Activated naive CD4-positive, alpha-beta T cell treated with anti-CD3 and anti-CD28 coated beads, Interleukin-2, amount 50 U/mL, for 72 hours (primary cell): Measurements from ENCODE around the gene GRAMD2A. TPM values are rescaled to one million over a fixed set of nuclear protein-coding genes. Genes with fewer than 3 reads are reported as not detected.

Experiments
- ATAC-seq, 2 donors: fragments of 150-1000 bp; cut with Tn5 transposase; 2 replicates each; pipeline ENCODE4 v1.10.0; 2021; ENCODE audit warnings: mild to moderate bottlenecking in 2 of 2, moderate library complexity in 2 of 2
- DNase-seq, 2 donors: peaks; one replicate each; pipeline ENCODE4 v3.0.0; 2021 to 2022; ENCODE audit warnings: low spot score in 2 of 2
- H3K27ac Mint-ChIP-seq, 2 donors: one replicate each; pipeline ENCODE4 v1.8.0; 2022; ENCODE audit warnings: mild to moderate bottlenecking in 2 of 2, mixed read lengths in 2 of 2
- H3K36me3 Mint-ChIP-seq, 2 donors: one replicate each; pipeline ENCODE4 v1.8.0; 2022; ENCODE audit warnings: mixed read lengths in 2 of 2
- H3K9me3 Mint-ChIP-seq, 2 donors: one replicate each; pipeline ENCODE4 v1.8.0; 2022; ENCODE audit warnings: mixed read lengths in 2 of 2
- total RNA-seq, 2 donors: library from RNA; stranded (reverse); gene quantifications; one replicate each; pipeline ENCODE4 v1.2.3, GENCODE V29; 2022

Gene GRAMD2A
- not detected for total RNA-seq

DNA sequence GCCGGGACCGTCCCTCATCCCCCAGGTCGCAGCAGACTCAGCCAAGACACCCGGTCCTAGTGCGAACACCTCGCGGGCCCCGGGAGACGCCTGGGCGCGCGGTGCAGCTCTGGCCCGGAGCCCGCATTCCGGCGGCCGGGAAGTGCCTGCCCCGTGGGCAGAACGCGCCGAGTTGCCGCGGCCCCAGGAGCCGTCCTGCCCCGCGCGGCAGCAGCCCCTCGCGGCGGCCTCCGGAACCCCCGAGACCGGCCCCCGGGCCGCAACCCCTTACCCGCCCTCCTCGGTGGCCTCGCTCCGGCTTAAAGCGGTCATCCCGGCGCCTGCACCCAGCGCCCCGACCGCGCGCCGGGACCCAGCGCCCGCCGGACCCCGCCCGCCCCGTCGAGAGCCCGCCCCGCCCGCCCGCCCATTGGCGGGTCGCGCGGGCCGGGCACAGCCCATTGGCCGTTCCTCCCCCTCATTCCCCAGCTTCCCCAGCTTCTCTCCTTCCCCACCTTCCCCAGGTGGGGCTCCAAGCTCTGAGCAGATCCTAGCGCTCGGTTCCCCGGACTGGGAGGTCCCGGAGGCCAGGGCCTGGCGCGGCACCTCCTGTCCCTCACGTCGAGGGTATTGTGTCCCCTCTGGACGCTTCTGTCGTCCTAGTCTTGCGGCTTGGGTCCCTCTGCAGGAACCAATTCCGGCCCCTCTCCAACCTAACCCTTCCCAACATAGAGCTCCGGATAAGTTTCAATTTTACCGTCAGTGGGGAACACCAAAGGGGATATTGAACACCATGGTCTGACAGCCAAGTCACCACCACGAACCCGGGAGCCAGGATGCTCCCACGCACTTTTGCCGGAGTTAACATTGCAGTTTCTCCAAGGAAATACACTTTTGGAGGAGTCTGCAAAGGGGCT is at the start of gene GRAMD2A:
Gene GRAMD2A (minus strand): TSS at position 328 of the 896 bp plus-strand sequence.
- ATAC-seq (peak; percentile 42 to 43), DNase-seq (peak in 1 of 2 donors; percentile 45)
- Mint-ChIP-seq H3K9me3 (no peaks in the 10 kb centered on the region), H3K36me3 (peaks cover 12 to 19% of the 10 kb centered on the region in 2 donors), H3K27ac (peak within 1 kb of the TSS; percentile 60 to 98)

- H3K36me3 Mint-ChIP-seq: peaks cover 5 to 19% of the 10 kb centered on the region in 2 donors
- ATAC-seq (no peak), DNase-seq (no peak)
- H3K27ac Mint-ChIP-seq: peak overlapping the region; percentile 19 to 29
- H3K9me3 Mint-ChIP-seq: no peaks in the 10 kb centered on the region
These were observed 45.3 kb upstream of the GRAMD2A start for GRCh38 chr15:72242775-72243370.

DNA sequence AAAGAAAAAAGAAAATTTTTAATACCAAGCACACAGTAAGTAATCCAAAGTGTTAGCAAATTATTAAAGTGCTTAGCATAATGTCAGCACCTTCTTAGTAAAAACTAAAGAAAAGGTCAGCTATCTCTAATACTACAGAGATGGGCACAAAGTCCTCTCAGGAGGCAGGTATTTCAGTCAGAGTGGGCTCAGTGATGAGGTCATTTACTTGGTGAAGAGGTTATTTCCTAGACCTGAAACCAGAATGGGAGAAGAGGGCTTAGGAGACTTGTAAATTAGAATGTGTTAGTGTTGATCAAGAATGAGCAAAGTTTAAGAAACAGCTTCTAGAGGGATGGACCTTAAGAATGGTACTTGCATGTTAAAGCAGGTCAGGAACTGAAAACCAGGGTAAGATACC is 42.1 kb upstream of the GRAMD2A start:
- no peaks in the 10 kb centered on the region for H3K9me3 Mint-ChIP-seq
- no peak for DNase-seq
- no peak for ATAC-seq
- H3K36me3 Mint-ChIP-seq: peaks cover 5 to 18% of the 10 kb centered on the region in 2 donors
- H3K27ac Mint-ChIP-seq: no peak overlapping the region

- no peaks in the 10 kb centered on the region for H3K9me3 Mint-ChIP-seq
- DNase-seq (no peak), ATAC-seq (no peak)
- peaks cover 0 to 7% of the 10 kb centered on the region in 2 donors for H3K36me3 Mint-ChIP-seq
- H3K27ac Mint-ChIP-seq: no peak overlapping the region
These were observed 41.0 kb upstream of the GRAMD2A start for GRCh38 chr15:72238586-72238985.

- ATAC-seq: peak; percentile 19 to 34
- Mint-ChIP-seq H3K36me3 (peaks cover 0 to 7% of the 10 kb centered on the region in 2 donors), H3K9me3 (no peaks in the 10 kb centered on the region), H3K27ac (peak overlapping the region; percentile 78 to 93)
- DNase-seq: no peak
These were observed 40.3 kb upstream of the GRAMD2A start for GRCh38 chr15:72237853-72238224.

GRCh38 chr15:72237029-72237852 is 39.7 kb upstream of the GRAMD2A start:
- H3K36me3 Mint-ChIP-seq: peaks cover 0 to 7% of the 10 kb centered on the region in 2 donors

DNA sequence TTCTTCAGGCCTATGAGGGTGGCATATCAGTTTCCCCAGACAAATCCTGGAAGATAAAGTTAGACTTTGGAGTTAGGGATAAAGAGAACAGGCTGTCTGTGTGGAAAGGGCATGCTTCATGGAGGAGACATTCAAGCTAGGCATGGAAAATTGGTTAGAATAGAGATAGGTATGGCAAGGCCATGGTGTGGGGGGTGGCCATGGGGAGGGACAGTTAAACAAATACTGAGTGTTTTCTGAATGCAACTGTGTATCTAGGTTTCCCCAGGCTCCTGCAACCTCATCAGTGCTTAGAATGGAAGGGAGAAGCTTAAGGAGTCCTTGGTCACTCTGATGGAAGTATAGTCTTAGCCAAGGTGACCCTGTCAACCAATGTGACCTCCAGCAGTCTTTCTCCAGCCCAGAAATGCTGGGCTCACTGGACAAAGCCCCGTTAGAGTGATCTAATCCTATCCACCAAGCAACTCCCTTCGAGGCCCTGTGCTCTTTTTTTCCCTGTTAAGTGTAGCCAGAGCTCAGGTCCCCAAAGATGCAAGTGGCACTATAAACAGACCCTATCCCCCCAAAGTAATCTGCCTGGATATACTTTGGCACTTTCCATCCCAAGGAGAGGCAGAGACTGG is 38.9 kb upstream of the GRAMD2A start:
- DNase-seq: no peak

More at GRCh38 chr15:72237029-72237852, 39.7 kb upstream of the GRAMD2A start:
- Mint-ChIP-seq H3K9me3 (no peaks in the 10 kb centered on the region), H3K27ac (peak overlapping the region; percentile 78 to 93)
- ATAC-seq (peak; percentile 98), DNase-seq (peak; percentile 77 to 86)

GRCh38 chr15:72235298-72235697 is 37.7 kb upstream of the GRAMD2A start:
- Mint-ChIP-seq H3K36me3 (peaks cover 9 to 14% of the 10 kb centered on the region in 2 donors), H3K9me3 (no peaks in the 10 kb centered on the region), H3K27ac (no peak overlapping the region)
- DNase-seq: no peak
- ATAC-seq: no peak

More for the DNA sequence above, 38.9 kb upstream of the GRAMD2A start:
- H3K27ac Mint-ChIP-seq: peak overlapping the region; percentile 78 to 93
- ATAC-seq: no peak
- H3K36me3 Mint-ChIP-seq: peaks cover 3 to 10% of the 10 kb centered on the region in 2 donors
- H3K9me3 Mint-ChIP-seq: no peaks in the 10 kb centered on the region

GRCh38 chr15:72233769-72234168 is 36.2 kb upstream of the GRAMD2A start:
- peaks cover 21 to 23% of the 10 kb centered on the region in 2 donors for H3K36me3 Mint-ChIP-seq
- H3K9me3 Mint-ChIP-seq: no peaks in the 10 kb centered on the region
- DNase-seq: no peak
- H3K27ac Mint-ChIP-seq: no peak overlapping the region
- ATAC-seq: no peak

GRCh38 chr15:72231833-72232478 is 34.4 kb upstream of the GRAMD2A start:
- Mint-ChIP-seq H3K36me3 (peaks cover 29 to 40% of the 10 kb centered on the region in 2 donors), H3K27ac (peak overlapping the region; percentile 91 to 96), H3K9me3 (no peaks in the 10 kb centered on the region)
- ATAC-seq (no peak), DNase-seq (peak in 1 of 2 donors; percentile 29)

DNA sequence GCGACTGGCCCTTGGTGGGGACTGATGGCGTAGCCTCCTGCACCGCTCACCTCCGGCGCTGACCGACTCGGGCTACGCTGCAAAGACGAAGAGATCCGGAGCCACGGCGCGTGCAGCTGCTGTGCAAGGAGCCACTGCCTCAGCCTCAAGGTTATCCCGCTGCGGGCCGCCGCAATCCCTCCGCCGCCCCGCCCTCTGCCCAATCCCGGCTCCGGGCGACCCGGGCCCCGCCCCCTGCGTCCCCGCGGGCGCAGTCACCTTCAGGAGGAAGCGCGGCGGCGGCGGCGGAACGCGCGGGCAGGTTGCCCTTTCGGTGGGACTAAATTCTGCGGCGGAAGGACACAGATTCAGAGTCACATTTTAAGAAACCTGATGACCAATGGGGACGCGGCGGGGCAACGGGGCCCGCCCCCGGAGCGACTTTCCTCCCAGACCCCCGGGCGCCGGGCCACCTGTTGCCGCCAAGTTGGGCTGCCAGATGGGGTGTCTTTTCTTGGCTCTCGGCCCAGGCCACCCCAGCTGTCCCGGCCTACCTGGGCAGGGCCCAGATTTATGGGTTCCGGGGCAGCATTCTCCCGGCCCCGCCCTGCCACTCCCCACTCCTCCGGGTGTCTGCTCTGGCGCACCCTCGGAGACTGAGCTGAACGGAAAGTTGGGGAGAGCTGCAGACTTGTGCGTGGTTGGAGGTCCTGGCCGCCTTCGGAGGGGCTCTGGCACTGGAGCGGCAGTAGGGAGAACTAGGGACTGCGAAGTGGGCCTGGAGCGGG is 33.7 kb upstream of the GRAMD2A start, which contains the start of gene PKM:
Gene PKM (minus strand): TSS at position 125 of the 767 bp plus-strand sequence. CDS start 12,093 bp downstream, outside the sequence.
- peak; percentile 51 to 63 for ATAC-seq
- H3K9me3 Mint-ChIP-seq: no peaks in the 10 kb centered on the region
- H3K36me3 Mint-ChIP-seq: peaks cover 29 to 45% of the 10 kb centered on the region in 2 donors
- peak within 1 kb of the TSS; percentile 91 to 99 for H3K27ac Mint-ChIP-seq
- peak; percentile 98 to 100 for DNase-seq

GRCh38 chr15:72230197-72231065 is 32.8 kb upstream of the GRAMD2A start:
- DNase-seq (peak; percentile 80 to 84), ATAC-seq (peak; percentile 6)
- Mint-ChIP-seq H3K36me3 (peaks cover 36 to 53% of the 10 kb centered on the region in 2 donors), H3K9me3 (no peaks in the 10 kb centered on the region), H3K27ac (peak overlapping the region; percentile 91 to 99)

GRCh38 chr15:72229947-72230196 is 32.3 kb upstream of the GRAMD2A start:
- no peak for ATAC-seq
- DNase-seq: no peak
- H3K9me3 Mint-ChIP-seq: no peaks in the 10 kb centered on the region
- H3K27ac Mint-ChIP-seq: peak overlapping the region; percentile 91 to 100
- peaks cover 37 to 56% of the 10 kb centered on the region in 2 donors for H3K36me3 Mint-ChIP-seq
